ENCODE results near the gene FSTL4.

GRCh38 chr5:133514456-133514855 is 97.9 kb downstream of the FSTL4 start:
- TF ChIP-seq CTCF (IDR thresholded peaks at IDR 0.05) (no peak), POLR2A (IDR thresholded peaks at IDR 0.05) (no peak), POLR2AphosphoS5 (IDR thresholded peaks at IDR 0.05) (no peak)

All from prostate gland (tissue), 2 donors.